ENCODE measurements around the gene ARHGEF5.
"Not testable (repeated sequence)": the region's sequence is repeated elsewhere in the genome, so short reads cannot be mapped to it uniquely, and the experiment has no call there.

Gene ARHGEF5

GRCh38 chr7:144355176-144355822, at the start of gene ARHGEF5:
TSS of gene ARHGEF5 (plus strand) at chr7:144355402. CDS start at chr7:144362670, 7,268 bp downstream.
- H3K4me3 ChIP-seq (ENCODE audit: low read depth, low read length): not testable (repeated sequence)

GRCh38 chr7:144309702-144310101, 45.5 kb upstream of the ARHGEF5 start:
- not testable (repeated sequence) for H3K4me3 ChIP-seq (ENCODE audit: low read depth, low read length)

GRCh38 chr7:144311218-144311617, 44.0 kb upstream of the ARHGEF5 start:
- H3K4me3 ChIP-seq (ENCODE audit: low read depth, low read length): not testable (repeated sequence)

- H3K4me3 ChIP-seq (ENCODE audit: low read depth, low read length): not testable (repeated sequence)
These were observed 43.2 kb upstream of the ARHGEF5 start, which contains the start of gene OR2A1 for GRCh38 chr7:144311872-144312469. TSS of gene OR2A1 (plus strand) at chr7:144312419. CDS start at chr7:144318125, 5,706 bp downstream.

- not testable (repeated sequence) for H3K4me3 ChIP-seq (ENCODE audit: low read depth, low read length)
These were observed 37.7 kb upstream of the ARHGEF5 start for GRCh38 chr7:144317537-144317936.

- H3K4me3 ChIP-seq (ENCODE audit: low read depth, low read length): not testable (repeated sequence)
These were observed 35.7 kb upstream of the ARHGEF5 start for GRCh38 chr7:144319547-144319946.

- H3K4me3 ChIP-seq (ENCODE audit: low read depth, low read length): not testable (repeated sequence)
These were observed 33.5 kb upstream of the ARHGEF5 start for GRCh38 chr7:144321677-144322206.

GRCh38 chr7:144323359-144323758, 31.8 kb upstream of the ARHGEF5 start:
- H3K4me3 ChIP-seq (ENCODE audit: low read depth, low read length): not testable (repeated sequence)

GRCh38 chr7:144325868-144326267, 29.3 kb upstream of the ARHGEF5 start:
- not testable (repeated sequence) for H3K4me3 ChIP-seq (ENCODE audit: low read depth, low read length)

- H3K4me3 ChIP-seq (ENCODE audit: low read depth, low read length): not testable (repeated sequence)
These were observed 25.2 kb upstream of the ARHGEF5 start for GRCh38 chr7:144330044-144330443.

- not testable (repeated sequence) for H3K4me3 ChIP-seq (ENCODE audit: low read depth, low read length)
These were observed 23.8 kb upstream of the ARHGEF5 start for GRCh38 chr7:144331221-144331995.

- not testable (repeated sequence) for H3K4me3 ChIP-seq (ENCODE audit: low read depth, low read length)
These were observed 23.3 kb upstream of the ARHGEF5 start for GRCh38 chr7:144331996-144332288.

- not testable (repeated sequence) for H3K4me3 ChIP-seq (ENCODE audit: low read depth, low read length)
These were observed 6.6 kb upstream of the ARHGEF5 start for GRCh38 chr7:144348625-144349024.

- not testable (repeated sequence) for H3K4me3 ChIP-seq (ENCODE audit: low read depth, low read length)
These were observed 3.5 kb upstream of the ARHGEF5 start for GRCh38 chr7:144351667-144352066.

- H3K4me3 ChIP-seq (ENCODE audit: low read depth, low read length): not testable (repeated sequence)
These were observed 983 bp downstream of the ARHGEF5 start for GRCh38 chr7:144356185-144356584.

GRCh38 chr7:144356860-144357259, 1.7 kb downstream of the ARHGEF5 start:
- not testable (repeated sequence) for H3K4me3 ChIP-seq (ENCODE audit: low read depth, low read length)

- not testable (repeated sequence) for H3K4me3 ChIP-seq (ENCODE audit: low read depth, low read length)
These were observed 6.9 kb downstream of the ARHGEF5 start for GRCh38 chr7:144362061-144362460.

GRCh38 chr7:144365523-144365922, 10.3 kb downstream of the ARHGEF5 start:
- not testable (repeated sequence) for H3K4me3 ChIP-seq (ENCODE audit: low read depth, low read length)

- not testable (repeated sequence) for H3K4me3 ChIP-seq (ENCODE audit: low read depth, low read length)
These were observed 12.0 kb downstream of the ARHGEF5 start for GRCh38 chr7:144367250-144367649.

GRCh38 chr7:144369221-144369620, 14.0 kb downstream of the ARHGEF5 start:
- H3K4me3 ChIP-seq (ENCODE audit: low read depth, low read length): not testable (repeated sequence)
